Body of pancreas (tissue), 4 donors: ENCODE data around the gene OR10K2. TPM values are rescaled to one million over a fixed set of nuclear protein-coding genes. Genes with fewer than 3 reads are reported as not detected.
"Not testable (repeated sequence)": the region's sequence is repeated elsewhere in the genome, so short reads cannot be mapped to it uniquely, and the experiment has no call there.

Source experiments
- ATAC-seq: fragments of 150-250 bp; one replicate; pipeline ENCODE4 v1.9.1; 2016
- DNase-seq, 4 donors: peaks; one replicate each; pipeline ENCODE4 v3.0.0-alpha.2; 2019
- H3K27ac ChIP-seq, 4 donors: fragments of 200-600 bp; sonication (generic); 1 replicate in 3 of 4; 2 replicates in 1 of 4; pipeline versions ENCODE4 v1.5.1 to v1.6.1; 2016 to 2019; ENCODE audit warnings: mild to moderate bottlenecking in 1 of 4, mixed read lengths in 1 of 4, moderate library complexity in 1 of 4
- H3K27me3 ChIP-seq, 2 donors: fragments of 200-600 bp; sonication (generic); one replicate each; pipeline ENCODE4 v1.6.0; 2016; ENCODE audit warnings: mild to moderate bottlenecking in 1 of 2
- H3K36me3 ChIP-seq, 2 donors: fragments of 200-600 bp; sonication (generic); replicated peaks in 1 of 2; 2 replicates each; pipeline ENCODE4 v1.5.1; 2016; ENCODE audit warnings: low read depth in 2 of 2; ENCODE audit not compliant: insufficient read depth in 1 of 2
- H3K4me1 ChIP-seq: fragments of 200-600 bp; sonication (generic); one replicate; pipeline ENCODE4 v1.6.0; 2016
- H3K4me3 ChIP-seq, 2 donors: fragments of 200-600 bp; sonication (generic); 1 replicate in 1 of 2; 2 replicates in 1 of 2; pipeline ENCODE4 v1.5.1; 2016 to 2019
- H3K9me3 ChIP-seq, 3 donors: fragments of 200-600 bp; sonication (generic); 1 replicate in 2 of 3; 2 replicates in 1 of 3; pipeline ENCODE4 v1.5.1; 2016
- POLR2A ChIP-seq, 3 donors: fragments of 450-650 bp; IDR thresholded peaks; one replicate each; pipeline ENCODE4 v1.6.1; 2016; ENCODE audit warnings: antibody characterized with exemption in 3 of 3, mild to moderate bottlenecking in 2 of 3
- WGBS, 2 donors: methylation state at CpG; one replicate each; pipeline ENCODE4 v1.1.5; 2017; 5-methylcytosine and 5-hydroxymethylcytosine counted together
- intact Hi-C: fragments of 100-400 bp; cut with DNase I; formaldehyde crosslinking; loops from one replicate; pipeline ENCODE4 v1.15.1; 2023
- total RNA-seq, 2 donors: library from RNA; depleted of rRNA; stranded (reverse); fragments of >200 nt; gene quantifications; one replicate each; pipeline ENCODE4 v1.1.0, GENCODE V29; 2016
- TF ChIP-seq, protein P1 (sequence below), 7 experiments: fragments of 450-650 bp in 4 of 7; fragments of 200-600 bp in 3 of 7; sonication (generic) in 3 of 7; IDR thresholded peaks; one replicate each; pipeline ENCODE4 v1.5.1; 2016 to 2019; ENCODE audit warnings: antibody characterized with exemption in 7 of 7

Gene OR10K2
- total RNA-seq, 2 donors from 2014 or later, result not detected

DNA sequence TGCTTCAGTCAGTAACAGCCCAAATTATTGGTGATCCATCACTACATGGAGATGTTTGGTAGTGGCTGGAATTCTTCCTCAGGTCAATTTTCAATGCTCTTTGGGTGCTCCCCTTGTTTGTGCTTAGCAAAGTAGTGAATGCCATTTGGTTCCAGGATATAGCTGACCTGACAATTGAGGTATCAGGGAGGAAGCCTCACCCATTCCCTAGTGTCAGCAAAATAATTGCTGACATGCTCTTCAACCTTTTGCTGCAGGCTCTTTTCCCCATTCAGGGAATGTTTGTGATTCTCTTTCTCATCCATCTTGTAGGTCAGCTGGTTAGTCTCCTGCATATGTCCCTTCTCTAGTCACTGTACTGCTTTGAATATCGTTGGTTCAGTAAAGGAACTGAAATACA, 28.5 kb upstream of the OR10K2 start:
- no peak overlapping the region for H3K27ac ChIP-seq
- no peak for TF ChIP-seq POLR2A (IDR thresholded peaks at IDR 0.05)
- TF ChIP-seq, protein P1, sequence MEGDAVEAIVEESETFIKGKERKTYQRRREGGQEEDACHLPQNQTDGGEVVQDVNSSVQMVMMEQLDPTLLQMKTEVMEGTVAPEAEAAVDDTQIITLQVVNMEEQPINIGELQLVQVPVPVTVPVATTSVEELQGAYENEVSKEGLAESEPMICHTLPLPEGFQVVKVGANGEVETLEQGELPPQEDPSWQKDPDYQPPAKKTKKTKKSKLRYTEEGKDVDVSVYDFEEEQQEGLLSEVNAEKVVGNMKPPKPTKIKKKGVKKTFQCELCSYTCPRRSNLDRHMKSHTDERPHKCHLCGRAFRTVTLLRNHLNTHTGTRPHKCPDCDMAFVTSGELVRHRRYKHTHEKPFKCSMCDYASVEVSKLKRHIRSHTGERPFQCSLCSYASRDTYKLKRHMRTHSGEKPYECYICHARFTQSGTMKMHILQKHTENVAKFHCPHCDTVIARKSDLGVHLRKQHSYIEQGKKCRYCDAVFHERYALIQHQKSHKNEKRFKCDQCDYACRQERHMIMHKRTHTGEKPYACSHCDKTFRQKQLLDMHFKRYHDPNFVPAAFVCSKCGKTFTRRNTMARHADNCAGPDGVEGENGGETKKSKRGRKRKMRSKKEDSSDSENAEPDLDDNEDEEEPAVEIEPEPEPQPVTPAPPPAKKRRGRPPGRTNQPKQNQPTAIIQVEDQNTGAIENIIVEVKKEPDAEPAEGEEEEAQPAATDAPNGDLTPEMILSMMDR (IDR thresholded peaks at IDR 0.05), result no peak
- no peak overlapping the region for H3K4me3 ChIP-seq
- no peaks in the 10 kb centered on the region for H3K4me1 ChIP-seq
- ATAC-seq, result no peak
- DNase-seq, result no peak
- no peaks in the 10 kb centered on the region for H3K9me3 ChIP-seq
- intact Hi-C loops, result no loop called here
- 44 to 67% methylated on average over 1 of the region's 1 CpG for WGBS, 2 donors
- no peaks in the 10 kb centered on the region for H3K27me3 ChIP-seq
- H3K36me3 ChIP-seq, result no peaks in the 10 kb centered on the region

DNA sequence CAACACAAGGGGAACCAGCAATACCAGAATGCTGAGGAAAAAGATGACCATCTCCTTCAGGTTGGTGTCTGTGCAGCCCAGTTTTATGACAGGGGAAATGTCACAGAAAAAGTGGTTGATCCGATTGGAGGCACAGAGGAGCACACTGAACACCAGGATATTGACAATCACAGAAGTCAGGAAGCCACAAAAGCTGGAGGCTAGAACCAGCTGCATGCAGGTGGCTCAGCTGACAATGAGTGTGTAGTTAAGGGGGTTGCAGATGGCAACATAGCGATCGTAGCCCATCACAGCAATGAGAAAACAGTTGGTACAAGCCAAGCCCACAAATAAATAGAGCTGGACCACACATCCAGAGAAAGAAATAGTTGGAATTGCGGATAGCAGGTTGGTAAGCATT, 19.3 kb upstream of the OR10K2 start:
- Histone ChIP-seq H3K27me3 (no peaks in the 10 kb centered on the region), H3K4me1 (no peaks in the 10 kb centered on the region), H3K36me3 (no peaks in the 10 kb centered on the region), H3K9me3 (peaks cover 0 to 6% (median 0%) of the 10 kb centered on the region in 3 donors), H3K4me3 (no peak overlapping the region), H3K27ac (no peak overlapping the region)
- no peak for ATAC-seq
- no peak for DNase-seq
- WGBS, 2 donors, result 45 to 58% methylated on average over 4 of the region's 4 CpGs
- intact Hi-C loops, result no loop called here
- no peak for TF ChIP-seq POLR2A (IDR thresholded peaks at IDR 0.05)
- TF ChIP-seq, protein P1 (IDR thresholded peaks at IDR 0.05), result no peak

DNA sequence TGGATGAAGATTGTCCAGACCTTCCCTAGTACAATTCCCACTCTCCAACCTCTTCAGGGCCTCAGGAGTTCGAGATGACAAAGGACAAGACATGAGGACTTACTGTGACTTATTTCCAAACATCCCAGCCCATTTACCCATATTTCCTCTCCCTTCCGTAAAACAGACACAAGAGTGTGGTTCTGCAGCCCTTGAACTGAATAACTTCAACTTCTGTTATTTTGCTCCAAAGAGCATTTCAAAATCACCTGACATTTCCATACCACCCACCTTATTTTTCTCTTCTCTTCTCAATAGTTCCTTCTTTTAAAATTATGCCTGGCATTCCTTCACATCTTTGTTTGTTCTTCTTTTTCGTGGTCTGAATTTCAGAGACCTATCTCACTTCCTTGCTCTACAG, 8.7 kb upstream of the OR10K2 start:
- 34 to 37% methylated on average over 3 of the region's 3 CpGs for WGBS, 2 donors
- intact Hi-C loops, result no loop called here

DNA sequence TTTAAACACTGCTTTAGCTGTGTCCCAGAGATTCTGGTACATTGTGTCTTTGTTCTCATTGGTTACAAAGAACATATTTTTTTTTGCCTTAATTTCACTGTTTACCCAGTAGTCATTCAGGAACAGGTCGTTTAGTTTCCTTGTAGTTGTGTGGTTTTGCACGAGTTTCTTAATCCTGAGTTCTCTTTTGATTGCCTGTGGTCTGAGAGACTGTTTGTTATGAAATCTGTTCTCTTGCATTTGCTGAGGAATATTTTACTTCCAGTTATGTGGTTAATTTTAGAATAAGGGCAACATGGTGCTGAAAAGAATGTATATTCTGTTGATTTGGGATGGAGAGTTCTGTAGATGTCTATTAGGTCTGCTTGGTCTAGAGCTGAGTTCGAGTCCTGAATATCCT, 4.1 kb upstream of the OR10K2 start:
- intact Hi-C loops, H3K36me3 ChIP-seq, H3K27ac ChIP-seq, H3K4me1 ChIP-seq, H3K27me3 ChIP-seq, H3K4me3 ChIP-seq, DNase-seq, ATAC-seq, H3K9me3 ChIP-seq: not testable (repeated sequence)
- WGBS, 2 donors, result 33% methylated on average over 3 of the region's 3 CpGs

More for the DNA sequence above, 8.7 kb upstream of the OR10K2 start:
- Histone ChIP-seq H3K4me1 (no peaks in the 10 kb centered on the region), H3K27me3 (no peaks in the 10 kb centered on the region), H3K4me3 (no peak overlapping the region), H3K9me3 (no peaks in the 10 kb centered on the region), H3K27ac (no peak overlapping the region), H3K36me3 (no peaks in the 10 kb centered on the region)
- no peak for TF ChIP-seq POLR2A (IDR thresholded peaks at IDR 0.05)
- TF ChIP-seq, protein P1 (IDR thresholded peaks at IDR 0.05), result no peak
- ATAC-seq (no peak), DNase-seq (no peak)

DNA sequence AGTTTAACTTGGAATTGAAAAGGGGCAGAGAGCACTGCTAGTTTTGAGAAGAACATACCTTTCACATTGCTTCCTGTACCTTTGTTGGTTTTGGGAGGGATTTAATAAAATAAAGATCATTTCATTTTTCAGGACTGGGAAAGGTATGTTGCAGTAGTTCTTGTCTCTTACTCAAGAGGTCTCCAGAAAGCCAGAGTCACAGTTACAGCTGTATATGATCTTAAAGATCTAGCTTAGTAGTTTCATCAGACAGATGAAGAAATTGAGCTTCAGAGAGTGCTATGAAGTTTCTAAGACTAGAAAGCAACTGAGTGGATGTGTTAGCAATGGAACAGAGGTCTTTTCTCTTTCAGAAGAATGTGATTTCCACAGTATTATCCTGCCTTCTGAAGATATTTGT, 1.0 kb downstream of the OR10K2 start:
- intact Hi-C loops, result no loop called here

More for the DNA sequence above, 1.0 kb downstream of the OR10K2 start:
- Histone ChIP-seq H3K4me1 (no peaks in the 10 kb centered on the region), H3K36me3 (no peaks in the 10 kb centered on the region), H3K27ac (no peak overlapping the region), H3K9me3 (peaks cover 0 to 6% (median 0%) of the 10 kb centered on the region in 3 donors), H3K4me3 (no peak overlapping the region), H3K27me3 (no peaks in the 10 kb centered on the region)
- TF ChIP-seq, protein P1 (IDR thresholded peaks at IDR 0.05), result no peak
- TF ChIP-seq POLR2A (IDR thresholded peaks at IDR 0.05), result no peak
- ATAC-seq, result no peak
- no peak for DNase-seq
